Muscle layer of duodenum (tissue), 2 donors: ENCODE measurements around the gene TNFRSF25.
"Not testable (repeated sequence)": the region's sequence is repeated elsewhere in the genome, so short reads cannot be mapped to it uniquely, and the experiment has no call there.

Source experiments
- H3K27ac ChIP-seq: one replicate; pipeline ENCODE4 v1.7.0; 2013; ENCODE audit warnings: mild to moderate bottlenecking, low read length
- H3K27me3 ChIP-seq: one replicate; pipeline ENCODE4 v1.7.0; 2013; ENCODE audit warnings: low read depth, mild to moderate bottlenecking, control low read depth, low read length
- H3K36me3 ChIP-seq, 2 donors: one replicate each; pipeline ENCODE4 v1.7.0; 2013; ENCODE audit warnings: low read length in 2 of 2, control low read depth in 1 of 2, mild to moderate bottlenecking in 1 of 2; ENCODE audit not compliant: insufficient read depth in 2 of 2, control insufficient read depth in 1 of 2
- H3K4me1 ChIP-seq, 2 donors: one replicate each; pipeline ENCODE4 v1.7.0; 2013; ENCODE audit warnings: low read length in 2 of 2, mild to moderate bottlenecking in 2 of 2, control low read depth in 1 of 2, moderate library complexity in 1 of 2; ENCODE audit not compliant: insufficient read depth in 2 of 2, control insufficient read depth in 1 of 2
- H3K4me3 ChIP-seq, 2 donors: one replicate each; pipeline ENCODE4 v1.7.0; 2013; ENCODE audit warnings: low read length in 2 of 2, low read depth in 1 of 2, mild to moderate bottlenecking in 1 of 2
- H3K9me3 ChIP-seq, 2 donors: one replicate each; pipeline ENCODE4 v1.7.0; 2013; ENCODE audit warnings: low read length in 2 of 2, control low read depth in 1 of 2, mild to moderate bottlenecking in 1 of 2; ENCODE audit not compliant: control insufficient read depth in 1 of 2
- donor health status: healthy.

Gene TNFRSF25

GRCh38 chr1:6453895-6454855 is 11.8 kb downstream of the TNFRSF25 start:
- Histone ChIP-seq H3K4me1 (peaks cover 0 to 12% of the 10 kb centered on the region in 2 donors), H3K27me3 (peaks cover 16% of the 10 kb centered on the region)
- H3K9me3 ChIP-seq, H3K4me3 ChIP-seq, H3K27ac ChIP-seq, H3K36me3 ChIP-seq: not testable (repeated sequence)

GRCh38 chr1:6450943-6451373 is 15.0 kb downstream of the TNFRSF25 start:
- H3K4me3 ChIP-seq, result no peak overlapping the region
- no peaks in the 10 kb centered on the region for H3K36me3 ChIP-seq
- H3K27ac ChIP-seq, result no peak overlapping the region
- no peaks in the 10 kb centered on the region for H3K9me3 ChIP-seq
- peaks cover 21% of the 10 kb centered on the region for H3K27me3 ChIP-seq
- H3K4me1 ChIP-seq, result peaks cover 0 to 28% of the 10 kb centered on the region in 2 donors

- not testable (repeated sequence) for H3K9me3 ChIP-seq, H3K36me3 ChIP-seq, H3K27ac ChIP-seq, H3K4me3 ChIP-seq
- Histone ChIP-seq H3K4me1 (peaks cover 0 to 28% of the 10 kb centered on the region in 2 donors), H3K27me3 (peaks cover 21% of the 10 kb centered on the region)
Observed at GRCh38 chr1:6450486-6450885, 15.5 kb downstream of the TNFRSF25 start.

GRCh38 chr1:6450005-6450450 is 15.9 kb downstream of the TNFRSF25 start:
- Histone ChIP-seq H3K27me3 (peaks cover 21% of the 10 kb centered on the region), H3K4me1 (peaks cover 0 to 23% of the 10 kb centered on the region in 2 donors), H3K4me3 (no peak overlapping the region), H3K36me3 (no peaks in the 10 kb centered on the region), H3K27ac (no peak overlapping the region), H3K9me3 (no peaks in the 10 kb centered on the region)

GRCh38 chr1:6448749-6449631 is 17.0 kb downstream of the TNFRSF25 start:
- no peak overlapping the region for H3K4me3 ChIP-seq
- no peaks in the 10 kb centered on the region for H3K36me3 ChIP-seq
- H3K9me3 ChIP-seq, result no peaks in the 10 kb centered on the region
- peaks cover 21% of the 10 kb centered on the region for H3K27me3 ChIP-seq
- H3K4me1 ChIP-seq, result peaks cover 0 to 19% of the 10 kb centered on the region in 2 donors
- no peak overlapping the region for H3K27ac ChIP-seq

- Histone ChIP-seq H3K9me3 (no peaks in the 10 kb centered on the region), H3K27ac (no peak overlapping the region), H3K36me3 (no peaks in the 10 kb centered on the region), H3K4me1 (peaks cover 0 to 15% of the 10 kb centered on the region in 2 donors), H3K27me3 (peaks cover 21% of the 10 kb centered on the region), H3K4me3 (no peak overlapping the region)
Observed at GRCh38 chr1:6447818-6448748, 17.9 kb downstream of the TNFRSF25 start.

- H3K4me3 ChIP-seq, result no peak overlapping the region
- H3K27ac ChIP-seq, result no peak overlapping the region
- peaks cover 0 to 15% of the 10 kb centered on the region in 2 donors for H3K4me1 ChIP-seq
- no peaks in the 10 kb centered on the region for H3K9me3 ChIP-seq
- no peaks in the 10 kb centered on the region for H3K36me3 ChIP-seq
- H3K27me3 ChIP-seq, result peaks cover 21% of the 10 kb centered on the region
Observed at GRCh38 chr1:6447016-6447817, 18.8 kb downstream of the TNFRSF25 start.

- Histone ChIP-seq H3K4me1 (peaks cover 0 to 15% of the 10 kb centered on the region in 2 donors), H3K27me3 (peaks cover 21% of the 10 kb centered on the region), H3K9me3 (no peaks in the 10 kb centered on the region), H3K27ac (no peak overlapping the region), H3K36me3 (no peaks in the 10 kb centered on the region), H3K4me3 (no peak overlapping the region)
Observed at GRCh38 chr1:6446665-6447015, 19.3 kb downstream of the TNFRSF25 start.

- H3K27ac ChIP-seq, H3K36me3 ChIP-seq, H3K4me3 ChIP-seq, H3K9me3 ChIP-seq: not testable (repeated sequence)
- Histone ChIP-seq H3K27me3 (peaks cover 18% of the 10 kb centered on the region), H3K4me1 (peaks cover 0 to 16% of the 10 kb centered on the region in 2 donors)
Observed at GRCh38 chr1:6445929-6446328, 20.0 kb downstream of the TNFRSF25 start.
